ENCODE results near the gene PLEK. TPM values are rescaled to one million over a fixed set of nuclear protein-coding genes. Genes with fewer than 3 reads are reported as not detected.

PLEK gene
- total and polyA plus RNA-seq, 9 of the 15 experiments (the other 6 are each of a cell fraction or from before 2014, with no cell fraction given) = 0.14 to 1.2 (median 0.36) TPM

GRCh38 chr2:68426848-68427579, 61.9 kb downstream of the PLEK start (continued):
- TF ChIP-seq, protein P1, sequence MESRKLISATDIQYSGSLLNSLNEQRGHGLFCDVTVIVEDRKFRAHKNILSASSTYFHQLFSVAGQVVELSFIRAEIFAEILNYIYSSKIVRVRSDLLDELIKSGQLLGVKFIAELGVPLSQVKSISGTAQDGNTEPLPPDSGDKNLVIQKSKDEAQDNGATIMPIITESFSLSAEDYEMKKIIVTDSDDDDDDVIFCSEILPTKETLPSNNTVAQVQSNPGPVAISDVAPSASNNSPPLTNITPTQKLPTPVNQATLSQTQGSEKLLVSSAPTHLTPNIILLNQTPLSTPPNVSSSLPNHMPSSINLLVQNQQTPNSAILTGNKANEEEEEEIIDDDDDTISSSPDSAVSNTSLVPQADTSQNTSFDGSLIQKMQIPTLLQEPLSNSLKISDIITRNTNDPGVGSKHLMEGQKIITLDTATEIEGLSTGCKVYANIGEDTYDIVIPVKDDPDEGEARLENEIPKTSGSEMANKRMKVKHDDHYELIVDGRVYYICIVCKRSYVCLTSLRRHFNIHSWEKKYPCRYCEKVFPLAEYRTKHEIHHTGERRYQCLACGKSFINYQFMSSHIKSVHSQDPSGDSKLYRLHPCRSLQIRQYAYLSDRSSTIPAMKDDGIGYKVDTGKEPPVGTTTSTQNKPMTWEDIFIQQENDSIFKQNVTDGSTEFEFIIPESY (CRISPR knock-in tag; IDR thresholded peaks at IDR 0.05) = no peak
- no peak for TF ChIP-seq ZBTB17 (CRISPR knock-in tag; IDR thresholded peaks at IDR 0.05)

- no peaks in the 10 kb centered on the region for H3K36me3 ChIP-seq (ENCODE audit: control insufficient read depth, insufficient read depth, low read length)
- intact Hi-C loops (cut with micrococcal nuclease) = no loop called here
- ATAC-seq (no peak), DNase-seq (ENCODE audit: extremely low read depth in 1 of 4, low spot score in 3 of 4) (no peak), FAIRE-seq (no peak)
- H3K9me1 ChIP-seq (ENCODE audit: control insufficient read depth, insufficient read depth, low read length) = no peaks in the 10 kb centered on the region
- H3K4me2 ChIP-seq (ENCODE audit: insufficient read depth, low read length) = no peak overlapping the region
- no peaks in the 10 kb centered on the region for H4K20me1 ChIP-seq (replicated peaks; ENCODE audit: control insufficient read depth, insufficient read depth, low read length)
- peaks cover 12 to 46% of the 10 kb centered on the region in 2 experiments for H3K4me1 ChIP-seq (replicated peaks in 1 of 2; ENCODE audit: control insufficient read depth in 2 of 2, insufficient read depth in 2 of 2, low read length in 2 of 2)
- no peak overlapping the region for H3K9ac ChIP-seq (ENCODE audit: insufficient read depth in 1 of 2, low read depth in 2 of 2, low read length in 2 of 2)
- BruUV-seq (replicated peaks) = no TSS peak
- in situ Hi-C loops (cut with MboI) = no loop called here
- H3K27ac ChIP-seq (ENCODE audit: extremely low read depth, low read depth, low read length) = no peak overlapping the region
- H3K79me2 ChIP-seq (ENCODE audit: control insufficient read depth, insufficient read depth, low read length) = no peaks in the 10 kb centered on the region
- ChIA-PET CTCF (ENCODE audit: low intra/inter-chr PET ratio) (no interaction called here), POLR2A (interaction anchor here (4.4 kb wide), 1 partner anchor 13 kb away, joined by 21 read pairs; no protein-coding TSS in a partner anchor)
- WGBS (ENCODE audit: insufficient coverage, low coverage, missing lambda C conversion rate) = 26% methylated on average over 4 of the region's 4 CpGs
- no peaks in the 10 kb centered on the region for H3K9me3 ChIP-seq (replicated peaks; ENCODE audit: control insufficient read depth, insufficient read depth, low read depth, low read length)
- no peaks in the 10 kb centered on the region; a peak in 1 of 5 replicates for H3K27me3 ChIP-seq (ENCODE audit: control insufficient read depth in 2 of 2, insufficient read depth in 2 of 2, low read length in 2 of 2)
- no peak overlapping the region for H3K4me3 ChIP-seq
- H2AFZ ChIP-seq (ENCODE audit: low read depth, low read length) = no peak overlapping the region
- TF ChIP-seq NFXL1 (CRISPR knock-in tag; IDR thresholded peaks at IDR 0.05) (no peak), SPI1 (IDR thresholded peaks at IDR 0.05; ENCODE audit: borderline replicate concordance, low read depth, low read length) (no peak), ETV6 (IDR thresholded peaks at IDR 0.05; ENCODE audit: borderline replicate concordance in 1 of 2, low read depth in 2 of 2, low read length in 1 of 2) (no peak), ETV6 (CRISPR knock-in tag; IDR thresholded peaks at IDR 0.05; ENCODE audit: borderline replicate concordance) (no peak), CBX3 (IDR thresholded peaks at IDR 0.05; ENCODE audit: borderline replicate concordance in 1 of 2, low read length in 2 of 2) (no peak), DDX20 (tag; IDR thresholded peaks at IDR 0.05; ENCODE audit: low read depth) (no peak), ZHX1 (conservative IDR thresholded peaks at IDR 0.05; ENCODE audit: low read length) (no peak), SP1 (CRISPR knock-in tag; IDR thresholded peaks at IDR 0.05) (no peak), ZNF408 (CRISPR knock-in tag; IDR thresholded peaks at IDR 0.05; ENCODE audit: low read depth) (no peak), NFE2L1 (tag; IDR thresholded peaks at IDR 0.05; ENCODE audit: borderline replicate concordance, low read depth) (no peak), TCF7L2 (IDR thresholded peaks at IDR 0.05; ENCODE audit: low read depth, low read length) (no peak), ZNF224 (CRISPR knock-in tag; IDR thresholded peaks at IDR 0.05) (no peak), RHOXF2B (CRISPR knock-in tag; conservative IDR thresholded peaks at IDR 0.05) (no peak), CBFA2T3 (IDR thresholded peaks at IDR 0.05) (no peak), BRCA1 (IDR thresholded peaks at IDR 0.05) (no peak), BRCA1 (CRISPR knock-in tag; IDR thresholded peaks at IDR 0.05) (no peak)
Observed at GRCh38 chr2:68428126-68428525, 63.0 kb downstream of the PLEK start.
